Left lung (tissue), 10 donors: ENCODE measurements around the gene COX20. TPM values are rescaled to one million over a fixed set of nuclear protein-coding genes. Genes with fewer than 3 reads are reported as not detected.

Experiments
- ATAC-seq: fragments of 200-7000 bp; cut with Tn5 transposase; one replicate; pipeline ENCODE4 v1.9.1; 2020; ENCODE audit warnings: moderate library complexity
- DNase-seq, 4 donors: peaks; one replicate each; pipeline ENCODE4 v3.0.0-alpha.2; 2013 to 2020
- H3K27ac ChIP-seq, 2 donors: fragments of 200-600 bp; sonication (generic) in 1 of 2; one replicate each; pipeline versions ENCODE4 v1.5.0 to v1.8.0; 2020 to 2021
- H3K27me3 ChIP-seq, 2 donors: fragments of 200-600 bp; sonication (generic) in 1 of 2; one replicate each; pipeline versions ENCODE4 v1.5.0 to v1.8.0; 2020 to 2021
- H3K36me3 ChIP-seq, 2 donors: fragments of 200-600 bp; sonication (generic) in 1 of 2; one replicate each; pipeline versions ENCODE4 v1.5.0 to v1.8.0; 2020 to 2021
- H3K4me1 ChIP-seq, 2 donors: fragments of 200-600 bp; one replicate each; pipeline ENCODE4 v1.8.0; 2021
- H3K4me3 ChIP-seq, 2 donors: fragments of 200-600 bp; sonication (generic) in 1 of 2; one replicate each; pipeline versions ENCODE4 v1.5.0 to v1.8.0; 2020 to 2021; ENCODE audit warnings: mild to moderate bottlenecking in 1 of 2
- H3K9me3 ChIP-seq, 2 donors: fragments of 200-600 bp; sonication (generic) in 1 of 2; one replicate each; pipeline versions ENCODE4 v1.5.0 to v1.8.0; 2020 to 2021
- CTCF ChIP-seq, 2 donors: fragments of 200-600 bp; sonication (generic) in 1 of 2; IDR thresholded peaks; one replicate each; pipeline versions ENCODE4 v1.5.0 to v1.8.0; 2021; ENCODE audit warnings: antibody characterized with exemption in 2 of 2
- intact Hi-C, 2 donors: fragments of 100-400 bp; cut with DNase I; formaldehyde crosslinking; loops; one replicate each; pipeline versions ENCODE4 v1.11.2 to v1.14.2; 2022
- polyA plus RNA-seq, 6 donors: library from polyadenylated mRNA; unstranded; fragments of 120-200 nt; gene quantifications; one replicate each; pipeline ENCODE4 v1.2.1, GENCODE V29; 2013; ENCODE audit not compliant: insufficient read length in 6 of 6
- total RNA-seq, 2 donors: library from RNA; stranded (reverse); fragmentation: NEBNext Ultra II Directional; extraction: Animal tissue kit (Norgen Biotek cat#: 25700); gene quantifications; one replicate each; pipeline ENCODE4 v1.2.1, GENCODE V29; 2021
- donor health status: DM: no; HTN: yes; CAD: no.
- donor health status: DM: no; HTN: no; CAD: no.

COX20 gene
- total and polyA plus RNA-seq, 8 donors, result 27.1 to 125 (median 94.8) TPM

GRCh38 chr1:244854865-244855578 lies 19.6 kb downstream of the COX20 start:
- peaks cover 0 to 100% of the 10 kb centered on the region in 2 donors for H3K36me3 ChIP-seq
- intact Hi-C loops, result no loop called here
- peak overlapping the region in 1 of 2 donors; percentile 58 for H3K27ac ChIP-seq
- H3K4me3 ChIP-seq, result no peak overlapping the region
- peaks cover 12 to 80% of the 10 kb centered on the region in 2 donors for H3K4me1 ChIP-seq
- H3K27me3 ChIP-seq, result no peaks in the 10 kb centered on the region
- DNase-seq (no peak), ATAC-seq (no peak)
- TF ChIP-seq CTCF (IDR thresholded peaks at IDR 0.05), result no peak
- H3K9me3 ChIP-seq, result no peaks in the 10 kb centered on the region

DNA sequence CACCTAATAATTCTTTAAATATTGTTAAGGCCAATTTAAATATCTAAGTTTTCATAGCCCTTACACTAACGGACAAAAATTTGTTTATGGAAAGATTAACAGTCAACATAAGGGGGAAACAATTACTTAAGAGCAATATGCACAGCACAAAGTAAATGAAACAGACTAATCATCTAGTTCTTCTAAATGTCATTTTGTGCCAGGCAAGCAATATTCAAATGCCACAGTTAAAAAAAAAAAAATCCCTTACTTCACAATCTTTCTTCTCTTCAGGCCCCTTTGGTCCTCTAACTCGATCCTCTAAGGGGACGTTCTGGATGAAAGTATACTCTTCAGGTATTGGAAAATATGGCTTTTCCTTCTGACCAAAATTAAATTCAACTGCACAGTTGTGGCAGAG lies 22.3 kb downstream of the COX20 start:
- Histone ChIP-seq H3K27ac (no peak overlapping the region), H3K27me3 (no peaks in the 10 kb centered on the region), H3K36me3 (peaks cover 0 to 92% of the 10 kb centered on the region in 2 donors), H3K4me3 (no peak overlapping the region), H3K4me1 (peaks cover 28 to 91% of the 10 kb centered on the region in 2 donors), H3K9me3 (no peaks in the 10 kb centered on the region)
- intact Hi-C loops, result no loop called here
- TF ChIP-seq CTCF (IDR thresholded peaks at IDR 0.05), result no peak
- DNase-seq, result no peak
- ATAC-seq, result no peak

- intact Hi-C loops, result no loop called here
- H3K36me3 ChIP-seq, result peaks cover 0 to 86% of the 10 kb centered on the region in 2 donors
- peaks cover 28 to 87% of the 10 kb centered on the region in 2 donors for H3K4me1 ChIP-seq
Measured at GRCh38 chr1:244858357-244858756, 22.9 kb downstream of the COX20 start.

DNA sequence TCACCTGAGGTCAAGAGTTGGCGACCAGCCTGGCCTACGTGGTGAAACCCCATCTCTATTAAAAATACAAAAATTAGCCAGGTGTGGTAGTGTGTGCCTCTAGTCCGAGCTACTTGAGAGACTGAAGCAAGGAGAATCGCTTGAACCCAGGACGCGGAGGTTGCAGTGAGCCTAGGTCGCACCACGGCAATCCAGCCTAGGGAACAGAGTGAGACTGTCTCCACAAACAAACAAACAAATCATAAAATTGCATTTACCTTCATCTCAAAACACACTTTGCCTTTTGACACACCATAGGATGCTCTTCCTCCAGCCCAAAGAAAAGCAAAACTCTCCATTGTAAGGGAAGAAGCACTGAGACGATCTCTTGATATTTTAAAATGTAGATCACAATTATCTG lies 24.6 kb downstream of the COX20 start:
- DNase-seq (no peak), ATAC-seq (no peak)
- TF ChIP-seq CTCF (IDR thresholded peaks at IDR 0.05), result no peak
- Histone ChIP-seq H3K27ac (peak overlapping the region in 1 of 2 donors; percentile 9), H3K36me3 (peaks cover 0 to 69% of the 10 kb centered on the region in 2 donors), H3K27me3 (no peaks in the 10 kb centered on the region), H3K9me3 (no peaks in the 10 kb centered on the region), H3K4me3 (peak overlapping the region in 1 of 2 donors; percentile 98), H3K4me1 (peaks cover 30 to 72% of the 10 kb centered on the region in 2 donors)
- intact Hi-C loops, result loop anchor here in 1 of 2 donors (10.0 kb wide), 1 partner anchor 105 kb away; a partner anchor contains a TSS

More at GRCh38 chr1:244858357-244858756, 22.9 kb downstream of the COX20 start:
- TF ChIP-seq CTCF (IDR thresholded peaks at IDR 0.05), result no peak
- Histone ChIP-seq H3K9me3 (no peaks in the 10 kb centered on the region), H3K27me3 (no peaks in the 10 kb centered on the region), H3K27ac (no peak overlapping the region), H3K4me3 (no peak overlapping the region)
- no peak for DNase-seq
- ATAC-seq, result no peak

GRCh38 chr1:244860914-244861610 lies 25.6 kb downstream of the COX20 start:
- no peak for TF ChIP-seq CTCF (IDR thresholded peaks at IDR 0.05)
- Histone ChIP-seq H3K27me3 (no peaks in the 10 kb centered on the region), H3K36me3 (peaks cover 0 to 59% of the 10 kb centered on the region in 2 donors), H3K4me1 (peaks cover 32 to 72% of the 10 kb centered on the region in 2 donors), H3K4me3 (peak overlapping the region; percentile 95 to 98), H3K9me3 (no peaks in the 10 kb centered on the region), H3K27ac (peak overlapping the region in 1 of 2 donors; percentile 9)
- intact Hi-C loops, result loop anchor here in 1 of 2 donors (10.0 kb wide), 1 partner anchor 104 kb away; a partner anchor contains a TSS
- no peak for ATAC-seq
- DNase-seq, result no peak
